ENCODE data around the gene PSMB4. TPM values are rescaled to one million over a fixed set of nuclear protein-coding genes. Genes with fewer than 3 reads are reported as not detected.
A peak's percentile ranks its signal among the peaks of the same experiment; 100 is the strongest.
"Not testable (repeated sequence)": the region's sequence is repeated elsewhere in the genome, so short reads cannot be mapped to it uniquely, and the experiment has no call there.

The PSMB4 gene
- 272 and 280 TPM in 2 replicates for total RNA-seq
- long read RNA-seq, transcript PSMB4-201 (7 exons, 964 nt), result major isoform, 91 of 100 reads
- long read RNA-seq, partial matches to known transcripts, result 1 of 100 reads
- long read RNA-seq, other reads (novel, unspliced or antisense), result 8 of 100 reads

DNA sequence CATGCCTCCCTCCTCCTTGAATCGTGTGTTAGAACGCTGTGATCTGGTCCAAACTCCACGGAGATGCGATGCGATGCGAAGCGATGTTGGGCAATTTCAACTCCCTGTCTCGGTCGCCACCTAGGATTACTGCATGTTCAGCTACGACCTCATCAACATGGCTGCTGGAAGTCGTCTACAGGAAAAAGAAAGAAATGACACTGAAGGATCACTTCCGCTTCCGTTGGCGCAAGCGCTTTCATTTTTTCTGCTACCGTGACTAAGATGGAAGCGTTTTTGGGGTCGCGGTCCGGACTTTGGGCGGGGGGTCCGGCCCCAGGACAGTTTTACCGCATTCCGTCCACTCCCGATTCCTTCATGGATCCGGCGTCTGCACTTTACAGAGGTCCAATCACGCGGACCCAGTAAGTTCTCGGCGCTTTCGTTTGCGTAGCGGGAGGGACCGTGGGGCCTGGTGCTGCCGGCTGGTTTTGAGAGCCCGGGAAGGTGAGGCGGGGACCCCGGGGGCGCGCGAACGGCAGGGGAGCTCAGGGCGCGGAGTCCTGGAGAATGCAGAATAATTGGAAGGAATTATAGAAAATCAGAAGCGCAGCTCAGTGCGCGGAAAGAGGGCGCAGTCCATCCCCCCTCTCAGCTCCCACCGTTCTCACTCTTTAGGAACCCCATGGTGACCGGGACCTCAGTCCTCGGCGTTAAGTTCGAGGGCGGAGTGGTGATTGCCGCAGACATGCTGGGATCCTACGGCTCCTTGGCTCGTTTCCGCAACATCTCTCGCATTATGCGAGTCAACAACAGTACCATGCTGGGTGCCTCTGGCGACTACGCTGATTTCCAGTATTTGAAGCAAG lies at the start of gene PSMB4:
TSS of gene PSMB4 (plus strand) at position 250 of the 848 bp plus-strand sequence. CDS start at position 265, 15 bp downstream.
- peak; percentile 89 for DNase-seq (ENCODE audit: extremely low spot score, unreplicated experiment)
- Mint-ChIP-seq H3K9me3 (ENCODE audit: unreplicated experiment) (peaks cover 2% of the 10 kb centered on the region), H3K27me3 (ENCODE audit: unreplicated experiment) (no peaks in the 10 kb centered on the region), H3K4me1 (ENCODE audit: unreplicated experiment) (peaks cover 18% of the 10 kb centered on the region), H3K36me3 (ENCODE audit: unreplicated experiment) (peaks cover 35% of the 10 kb centered on the region), H3K27ac (ENCODE audit: unreplicated experiment) (peak within 1 kb of the TSS; percentile 99), H3K4me3 (ENCODE audit: unreplicated experiment) (peak within 1 kb of the TSS; percentile 89)
- TF ChIP-seq, protein P1, sequence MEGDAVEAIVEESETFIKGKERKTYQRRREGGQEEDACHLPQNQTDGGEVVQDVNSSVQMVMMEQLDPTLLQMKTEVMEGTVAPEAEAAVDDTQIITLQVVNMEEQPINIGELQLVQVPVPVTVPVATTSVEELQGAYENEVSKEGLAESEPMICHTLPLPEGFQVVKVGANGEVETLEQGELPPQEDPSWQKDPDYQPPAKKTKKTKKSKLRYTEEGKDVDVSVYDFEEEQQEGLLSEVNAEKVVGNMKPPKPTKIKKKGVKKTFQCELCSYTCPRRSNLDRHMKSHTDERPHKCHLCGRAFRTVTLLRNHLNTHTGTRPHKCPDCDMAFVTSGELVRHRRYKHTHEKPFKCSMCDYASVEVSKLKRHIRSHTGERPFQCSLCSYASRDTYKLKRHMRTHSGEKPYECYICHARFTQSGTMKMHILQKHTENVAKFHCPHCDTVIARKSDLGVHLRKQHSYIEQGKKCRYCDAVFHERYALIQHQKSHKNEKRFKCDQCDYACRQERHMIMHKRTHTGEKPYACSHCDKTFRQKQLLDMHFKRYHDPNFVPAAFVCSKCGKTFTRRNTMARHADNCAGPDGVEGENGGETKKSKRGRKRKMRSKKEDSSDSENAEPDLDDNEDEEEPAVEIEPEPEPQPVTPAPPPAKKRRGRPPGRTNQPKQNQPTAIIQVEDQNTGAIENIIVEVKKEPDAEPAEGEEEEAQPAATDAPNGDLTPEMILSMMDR (IDR thresholded peaks at IDR 0.05), result peak; percentile 38

DNA sequence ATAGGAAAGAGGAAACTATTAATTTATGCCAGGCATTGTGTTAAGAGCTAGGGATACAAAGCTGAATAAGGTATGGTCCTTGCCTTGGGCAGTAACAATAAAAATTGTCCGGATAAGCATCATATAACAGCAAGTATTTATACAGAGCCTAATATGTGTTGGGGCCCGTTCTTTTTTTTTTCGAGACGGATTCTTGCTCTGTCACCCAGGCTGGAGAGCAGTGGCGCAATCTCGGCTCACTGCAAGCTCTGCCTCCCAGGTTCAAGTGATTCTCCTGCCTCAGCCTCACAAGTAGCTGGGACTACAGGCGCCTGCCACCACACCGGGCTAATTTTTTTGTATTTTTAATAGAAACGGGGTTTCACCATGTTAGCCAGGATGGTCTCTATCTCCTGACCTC lies 49.0 kb upstream of the PSMB4 start:
- not testable (repeated sequence) for DNase-seq (ENCODE audit: extremely low spot score, unreplicated experiment); H3K4me3 Mint-ChIP-seq (ENCODE audit: unreplicated experiment); H3K36me3 Mint-ChIP-seq (ENCODE audit: unreplicated experiment); H3K9me3 Mint-ChIP-seq (ENCODE audit: unreplicated experiment); H3K27ac Mint-ChIP-seq (ENCODE audit: unreplicated experiment); H3K27me3 Mint-ChIP-seq (ENCODE audit: unreplicated experiment)
- peaks cover 17% of the 10 kb centered on the region for H3K4me1 Mint-ChIP-seq (ENCODE audit: unreplicated experiment)

DNA sequence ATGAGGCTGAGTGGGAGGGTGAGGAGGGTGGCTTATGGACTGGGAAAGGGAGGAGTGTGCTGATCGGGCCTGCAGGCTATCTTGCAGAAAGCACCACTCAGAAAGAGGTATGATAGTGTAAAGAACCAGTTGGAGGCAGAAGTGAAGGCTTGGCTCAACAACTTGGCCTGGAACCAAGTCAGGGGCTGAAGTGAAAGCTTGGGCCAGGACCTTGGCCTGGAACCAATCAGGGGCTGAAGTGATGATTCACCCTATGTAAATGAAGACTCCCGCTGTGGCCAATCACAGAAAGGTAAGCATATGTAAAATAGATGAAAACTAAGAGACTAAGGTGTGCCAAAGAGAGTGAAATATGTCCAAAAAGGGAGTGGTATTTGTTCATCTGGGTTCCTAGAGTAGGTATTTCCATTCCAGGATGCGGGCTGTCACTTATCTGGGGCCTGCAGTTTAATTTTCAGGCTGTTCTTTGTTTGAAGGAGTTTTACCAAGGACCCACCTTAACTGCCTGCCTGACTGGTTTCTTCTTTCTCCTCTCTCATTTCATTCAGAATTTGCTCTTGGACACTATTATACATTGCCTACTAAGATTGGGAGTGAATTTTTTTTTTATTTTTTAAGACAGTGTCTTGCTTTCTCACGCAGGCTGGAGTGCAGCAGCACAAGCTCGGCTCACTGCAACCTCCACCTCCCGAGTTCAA lies 47.2 kb upstream of the PSMB4 start:
- no peaks in the 10 kb centered on the region for H3K9me3 Mint-ChIP-seq (ENCODE audit: unreplicated experiment)
- no peak for DNase-seq (ENCODE audit: extremely low spot score, unreplicated experiment)
- H3K36me3 Mint-ChIP-seq (ENCODE audit: unreplicated experiment), result no peaks in the 10 kb centered on the region
- no peaks in the 10 kb centered on the region for H3K27me3 Mint-ChIP-seq (ENCODE audit: unreplicated experiment)
- TF ChIP-seq, protein P1 (IDR thresholded peaks at IDR 0.05), result no peak
- no peak overlapping the region for H3K27ac Mint-ChIP-seq (ENCODE audit: unreplicated experiment)
- no peak overlapping the region for H3K4me3 Mint-ChIP-seq (ENCODE audit: unreplicated experiment)
- peaks cover 7% of the 10 kb centered on the region for H3K4me1 Mint-ChIP-seq (ENCODE audit: unreplicated experiment)

DNA sequence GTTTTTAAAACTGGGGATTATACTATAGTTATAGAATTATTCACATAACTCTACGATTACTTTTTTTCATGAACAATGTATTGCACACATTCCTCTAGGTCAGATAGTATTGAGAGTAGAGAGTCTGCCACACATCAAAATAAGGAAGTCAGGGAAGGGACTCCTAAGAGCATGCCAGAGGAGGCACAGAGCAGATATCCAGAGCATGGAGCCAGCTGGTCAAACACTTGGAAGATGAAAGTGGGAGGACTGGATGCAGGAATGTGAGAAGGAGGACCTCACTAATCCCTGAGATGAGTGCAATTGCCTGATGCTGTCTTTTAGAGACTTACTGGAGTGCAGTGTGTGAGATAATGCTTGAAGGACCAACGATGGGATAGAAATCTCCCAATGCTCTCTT lies 42.7 kb upstream of the PSMB4 start:
- H3K27ac Mint-ChIP-seq (ENCODE audit: unreplicated experiment), result no peak overlapping the region
- H3K36me3 Mint-ChIP-seq (ENCODE audit: unreplicated experiment), result no peaks in the 10 kb centered on the region
- H3K27me3 Mint-ChIP-seq (ENCODE audit: unreplicated experiment), result no peaks in the 10 kb centered on the region
- DNase-seq (ENCODE audit: extremely low spot score, unreplicated experiment), result no peak
- H3K9me3 Mint-ChIP-seq (ENCODE audit: unreplicated experiment), result no peaks in the 10 kb centered on the region
- TF ChIP-seq, protein P1 (IDR thresholded peaks at IDR 0.05), result no peak
- no peak overlapping the region for H3K4me3 Mint-ChIP-seq (ENCODE audit: unreplicated experiment)
- no peaks in the 10 kb centered on the region for H3K4me1 Mint-ChIP-seq (ENCODE audit: unreplicated experiment)

DNA sequence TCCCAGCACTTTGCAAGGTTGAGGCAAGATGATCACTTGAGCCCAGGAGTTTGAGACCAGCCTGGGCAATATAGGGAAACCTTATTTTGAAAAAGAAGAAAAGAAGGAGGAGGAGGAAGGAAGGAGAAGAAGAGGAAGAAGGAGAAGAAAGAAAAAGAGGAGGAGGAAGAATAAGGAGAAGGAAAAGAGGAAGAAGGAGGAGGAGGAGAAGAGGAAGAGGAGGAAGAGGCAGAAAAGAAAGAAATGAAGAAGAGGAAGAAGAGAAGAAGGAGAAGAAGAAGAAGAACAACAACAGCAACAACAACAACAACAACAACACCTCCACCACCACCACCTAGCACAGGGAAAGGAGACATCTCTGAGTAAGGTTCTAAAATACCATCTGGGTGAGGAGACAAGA lies 37.5 kb upstream of the PSMB4 start:
- peaks cover 6% of the 10 kb centered on the region for H3K9me3 Mint-ChIP-seq (ENCODE audit: unreplicated experiment)
- DNase-seq (ENCODE audit: extremely low spot score, unreplicated experiment), result no peak
- no peaks in the 10 kb centered on the region for H3K27me3 Mint-ChIP-seq (ENCODE audit: unreplicated experiment)
- no peak overlapping the region for H3K27ac Mint-ChIP-seq (ENCODE audit: unreplicated experiment)
- H3K4me1 Mint-ChIP-seq (ENCODE audit: unreplicated experiment), result no peaks in the 10 kb centered on the region
- H3K36me3 Mint-ChIP-seq (ENCODE audit: unreplicated experiment), result peaks cover 2% of the 10 kb centered on the region
- TF ChIP-seq, protein P1 (IDR thresholded peaks at IDR 0.05), result no peak
- no peak overlapping the region for H3K4me3 Mint-ChIP-seq (ENCODE audit: unreplicated experiment)

Data from osteocyte (in vitro differentiated cells).